Uterus (tissue), 4 donors: ENCODE results near the gene PPP1R2. TPM values are rescaled to one million over a fixed set of nuclear protein-coding genes. Genes with fewer than 3 reads are reported as not detected.

ENCODE experiments used
- DNase-seq, 2 donors: peaks; one replicate each; pipeline ENCODE4 v3.0.0-alpha.2; 2019 to 2020
- H3K27ac ChIP-seq, 2 donors: fragments of 200-600 bp; sonication (generic); 1 replicate in 1 of 2; 2 replicates in 1 of 2; pipeline ENCODE4 v1.5.1; 2016 to 2018
- H3K27me3 ChIP-seq, 2 donors: fragments of 200-600 bp; sonication (generic); one replicate each; pipeline ENCODE4 v1.5.1; 2018 to 2019; ENCODE audit warnings: control low read depth in 1 of 2
- H3K36me3 ChIP-seq, 2 donors: fragments of 200-600 bp; sonication (generic); one replicate each; pipeline ENCODE4 v1.5.1; 2019; ENCODE audit warnings: control low read depth in 1 of 2
- H3K4me1 ChIP-seq, 2 donors: fragments of 200-600 bp; sonication (generic); one replicate each; pipeline ENCODE4 v1.5.1; 2018 to 2019; ENCODE audit warnings: control low read depth in 1 of 2
- H3K4me3 ChIP-seq, 2 donors: fragments of 200-600 bp; sonication (generic); 1 replicate in 1 of 2; 2 replicates in 1 of 2; pipeline ENCODE4 v1.5.1; 2018 to 2019; ENCODE audit warnings: mild to moderate bottlenecking in 1 of 2
- H3K9me3 ChIP-seq, 2 donors: fragments of 200-600 bp; sonication (generic); one replicate each; pipeline ENCODE4 v1.5.1; 2019; ENCODE audit warnings: control low read depth in 1 of 2
- POLR2A ChIP-seq, 2 donors: fragments of 450-650 bp; IDR thresholded peaks; one replicate each; pipeline ENCODE4 v1.6.1; 2016; ENCODE audit warnings: antibody characterized with exemption in 2 of 2, mild to moderate bottlenecking in 1 of 2, moderate library complexity in 1 of 2
- intact Hi-C: fragments of 100-400 bp; cut with DNase I; formaldehyde crosslinking; loops from one replicate; pipeline ENCODE4 v1.15.1; 2023; ENCODE audit warnings: low total_unique reads
- total RNA-seq, 4 donors: library from RNA; depleted of rRNA in 3 of 4; stranded (reverse); fragments of >200 nt in 3 of 4; gene quantifications; one replicate each; pipeline versions ENCODE4 v1.1.0 to v1.2.4, GENCODE V29; 2014 to 2023
- TF ChIP-seq, protein P1 (sequence below), 4 experiments: fragments of 200-600 bp in 2 of 4; fragments of 450-650 bp in 2 of 4; sonication (generic) in 2 of 4; IDR thresholded peaks; one replicate each; pipeline ENCODE4 v1.5.1; 2016 to 2019; ENCODE audit warnings: antibody characterized with exemption in 4 of 4, mild to moderate bottlenecking in 2 of 4, moderate library complexity in 1 of 4
- donor health status: DM: yes; HTN: yes; CAD: no.

Gene PPP1R2
- total RNA-seq, 4 donors from 2014 or later: 48.2 to 248 (median 106) TPM

DNA sequence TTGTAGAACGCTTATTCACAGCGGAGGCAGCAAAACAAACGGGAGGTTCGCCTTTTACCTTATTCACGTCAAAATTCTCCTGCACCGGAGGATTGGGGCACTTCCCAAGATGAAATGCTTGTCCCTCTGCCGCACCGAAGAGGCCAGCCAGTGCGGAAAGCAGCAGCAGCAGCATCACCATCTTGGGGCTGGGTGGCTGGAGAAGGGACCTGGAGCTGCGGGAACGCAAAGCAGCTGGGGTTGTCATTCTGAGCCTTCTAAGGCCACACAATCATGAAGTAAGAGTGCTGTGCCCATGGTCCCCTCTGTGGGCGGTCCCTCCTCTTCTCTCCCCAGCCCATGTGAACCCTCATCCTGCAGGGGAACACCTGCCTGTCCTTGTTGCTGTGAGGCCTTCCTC is 36.2 kb upstream of the PPP1R2 start:
- no peaks in the 10 kb centered on the region for H3K9me3 ChIP-seq
- TF ChIP-seq, protein P1, sequence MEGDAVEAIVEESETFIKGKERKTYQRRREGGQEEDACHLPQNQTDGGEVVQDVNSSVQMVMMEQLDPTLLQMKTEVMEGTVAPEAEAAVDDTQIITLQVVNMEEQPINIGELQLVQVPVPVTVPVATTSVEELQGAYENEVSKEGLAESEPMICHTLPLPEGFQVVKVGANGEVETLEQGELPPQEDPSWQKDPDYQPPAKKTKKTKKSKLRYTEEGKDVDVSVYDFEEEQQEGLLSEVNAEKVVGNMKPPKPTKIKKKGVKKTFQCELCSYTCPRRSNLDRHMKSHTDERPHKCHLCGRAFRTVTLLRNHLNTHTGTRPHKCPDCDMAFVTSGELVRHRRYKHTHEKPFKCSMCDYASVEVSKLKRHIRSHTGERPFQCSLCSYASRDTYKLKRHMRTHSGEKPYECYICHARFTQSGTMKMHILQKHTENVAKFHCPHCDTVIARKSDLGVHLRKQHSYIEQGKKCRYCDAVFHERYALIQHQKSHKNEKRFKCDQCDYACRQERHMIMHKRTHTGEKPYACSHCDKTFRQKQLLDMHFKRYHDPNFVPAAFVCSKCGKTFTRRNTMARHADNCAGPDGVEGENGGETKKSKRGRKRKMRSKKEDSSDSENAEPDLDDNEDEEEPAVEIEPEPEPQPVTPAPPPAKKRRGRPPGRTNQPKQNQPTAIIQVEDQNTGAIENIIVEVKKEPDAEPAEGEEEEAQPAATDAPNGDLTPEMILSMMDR (IDR thresholded peaks at IDR 0.05): no peak
- no peak for TF ChIP-seq POLR2A (IDR thresholded peaks at IDR 0.05)
- H3K4me3 ChIP-seq: no peak overlapping the region
- no peak for DNase-seq
- no peak overlapping the region for H3K27ac ChIP-seq
- H3K36me3 ChIP-seq: no peaks in the 10 kb centered on the region
- intact Hi-C loops: no loop called here
- no peaks in the 10 kb centered on the region for H3K27me3 ChIP-seq
- H3K4me1 ChIP-seq: no peaks in the 10 kb centered on the region

DNA sequence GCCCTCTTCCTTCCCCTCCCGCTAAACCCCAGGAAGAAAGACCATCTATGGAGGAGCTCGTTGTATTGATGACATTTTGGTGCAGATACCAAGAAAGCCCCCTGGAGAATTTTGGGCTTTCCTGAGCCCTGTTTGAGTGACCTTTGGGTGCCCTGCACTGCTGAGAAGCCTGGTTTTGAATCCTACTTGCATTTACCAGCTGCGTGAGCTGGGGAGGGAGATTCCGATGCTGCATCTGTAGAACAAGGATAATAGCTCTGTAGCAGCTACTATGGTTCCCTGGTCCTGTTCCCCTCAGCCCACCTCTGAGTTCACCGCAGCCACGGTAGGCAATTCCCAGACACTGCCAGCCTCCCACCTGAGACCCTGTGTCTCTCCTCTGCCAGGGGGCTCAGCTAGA is 35.4 kb upstream of the PPP1R2 start:
- Histone ChIP-seq H3K27ac (no peak overlapping the region), H3K4me3 (no peak overlapping the region), H3K27me3 (no peaks in the 10 kb centered on the region), H3K9me3 (no peaks in the 10 kb centered on the region), H3K36me3 (no peaks in the 10 kb centered on the region), H3K4me1 (no peaks in the 10 kb centered on the region)
- TF ChIP-seq, protein P1 (IDR thresholded peaks at IDR 0.05): no peak
- TF ChIP-seq POLR2A (IDR thresholded peaks at IDR 0.05): no peak
- no peak for DNase-seq
- intact Hi-C loops: no loop called here

DNA sequence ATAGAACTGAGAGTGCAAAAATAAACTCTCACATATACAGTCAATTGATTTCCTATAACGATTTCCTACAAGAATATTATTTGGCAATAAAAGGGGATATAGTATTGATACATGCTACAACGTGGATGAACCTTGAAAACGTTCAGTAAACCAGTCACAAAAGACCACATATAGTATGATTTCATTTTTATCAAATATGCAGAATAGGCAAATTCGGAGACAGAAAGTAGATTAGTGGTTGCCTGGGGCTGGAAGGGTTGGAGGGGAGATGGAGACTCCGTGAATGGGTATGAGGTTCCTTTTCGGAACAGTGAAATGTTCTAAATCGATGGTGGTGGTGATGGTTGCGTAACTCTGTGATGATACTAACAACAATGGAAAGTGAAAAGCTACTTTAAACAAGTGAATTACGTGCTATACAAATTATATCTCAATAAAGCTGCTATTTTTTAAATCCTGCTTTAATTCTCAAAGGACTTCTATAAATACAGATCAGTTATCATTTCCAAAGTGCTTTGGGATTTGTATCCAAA is 34.6 kb upstream of the PPP1R2 start:
- Histone ChIP-seq H3K4me1 (no peaks in the 10 kb centered on the region), H3K9me3 (no peaks in the 10 kb centered on the region), H3K4me3 (no peak overlapping the region), H3K27me3 (no peaks in the 10 kb centered on the region), H3K36me3 (no peaks in the 10 kb centered on the region), H3K27ac (no peak overlapping the region)
- DNase-seq: no peak
- TF ChIP-seq POLR2A (IDR thresholded peaks at IDR 0.05): no peak
- TF ChIP-seq, protein P1 (IDR thresholded peaks at IDR 0.05): no peak
- intact Hi-C loops: no loop called here

DNA sequence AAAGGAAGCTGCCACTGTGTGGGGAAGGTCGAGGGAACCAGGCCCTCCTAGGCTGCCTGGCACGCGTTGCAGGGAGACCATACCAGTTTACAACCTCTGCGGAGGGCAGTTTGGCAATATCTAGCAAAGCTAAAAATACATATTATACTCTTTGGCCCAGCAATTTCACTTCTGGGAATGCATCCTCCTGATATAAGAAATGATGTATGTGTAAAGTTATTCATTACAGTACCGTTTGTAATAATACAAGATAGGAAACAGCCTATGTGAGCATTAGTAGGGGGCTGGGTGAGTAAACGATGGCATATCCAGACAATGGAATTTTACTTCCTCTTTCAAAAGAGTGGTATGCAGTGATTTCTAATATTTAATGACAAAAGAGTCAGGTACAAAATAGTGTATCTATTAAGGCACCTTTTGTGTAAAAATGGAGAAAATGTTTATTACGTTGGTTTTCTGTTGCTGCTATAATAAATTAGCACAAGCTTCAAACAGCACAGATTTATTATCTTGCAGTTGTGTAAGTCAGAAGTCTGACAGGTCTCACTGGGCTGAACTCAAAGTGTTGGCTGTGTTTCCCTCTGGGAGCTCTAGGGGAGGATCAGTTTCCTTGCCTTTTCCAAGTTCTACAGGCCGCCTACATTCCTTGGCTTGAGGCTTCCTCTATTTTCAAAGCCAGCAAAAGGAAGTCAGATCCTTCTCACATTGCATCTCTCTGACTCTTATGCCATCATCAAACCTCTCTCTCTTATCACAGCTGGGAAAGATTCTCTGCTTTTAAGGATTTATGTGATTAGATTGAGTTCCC is 31.6 kb upstream of the PPP1R2 start:
- DNase-seq: no peak
- Histone ChIP-seq H3K4me3 (no peak overlapping the region), H3K27ac (no peak overlapping the region), H3K36me3 (no peaks in the 10 kb centered on the region), H3K4me1 (no peaks in the 10 kb centered on the region), H3K27me3 (no peaks in the 10 kb centered on the region), H3K9me3 (no peaks in the 10 kb centered on the region)
- intact Hi-C loops: no loop called here
- TF ChIP-seq, protein P1 (IDR thresholded peaks at IDR 0.05): no peak

DNA sequence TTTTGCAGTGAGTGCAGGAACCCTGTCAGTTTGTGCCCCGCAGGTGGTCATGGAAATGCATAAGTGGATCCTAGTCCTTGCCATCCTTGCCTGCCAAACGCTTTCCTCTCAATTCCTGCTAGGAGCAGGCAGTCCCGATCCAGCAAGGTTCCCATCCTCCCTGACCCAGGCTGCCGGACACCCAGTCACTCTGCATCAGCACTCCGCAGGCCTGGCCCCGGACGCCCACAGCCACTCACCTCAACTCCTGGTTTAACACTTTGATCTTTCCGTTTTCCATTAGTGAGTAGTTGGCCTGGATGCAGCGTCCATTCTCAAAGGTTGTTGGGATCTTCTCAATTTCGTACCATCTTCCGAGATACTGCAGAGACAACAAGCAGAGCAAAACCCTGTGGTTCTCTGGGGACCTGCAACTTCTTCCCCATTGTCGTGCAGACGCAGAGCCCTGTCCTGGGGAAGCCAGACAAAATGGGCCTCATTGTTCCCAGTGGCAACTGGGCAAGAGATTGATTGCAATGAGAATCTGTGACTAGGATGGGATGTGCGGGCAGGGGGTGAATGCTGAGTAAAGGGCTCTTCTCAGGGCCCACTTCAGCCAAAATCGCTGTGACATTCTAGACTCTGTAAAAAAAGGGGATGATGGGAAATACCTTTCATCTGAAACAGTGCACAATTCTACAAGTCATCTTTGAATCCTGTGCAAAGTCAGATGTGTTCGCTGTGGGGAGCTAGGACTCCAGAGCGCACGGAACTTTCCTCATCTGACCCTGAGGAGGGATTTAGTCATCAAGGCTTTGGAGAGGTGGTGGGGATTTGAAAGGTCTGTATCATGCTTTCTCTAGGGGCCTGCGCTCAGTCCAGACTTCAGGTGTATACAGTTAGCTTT is 30.7 kb upstream of the PPP1R2 start:
- Histone ChIP-seq H3K27me3 (no peaks in the 10 kb centered on the region), H3K4me3 (no peak overlapping the region), H3K27ac (no peak overlapping the region), H3K36me3 (no peaks in the 10 kb centered on the region), H3K4me1 (no peaks in the 10 kb centered on the region), H3K9me3 (no peaks in the 10 kb centered on the region)
- TF ChIP-seq POLR2A (IDR thresholded peaks at IDR 0.05): no peak
- TF ChIP-seq, protein P1 (IDR thresholded peaks at IDR 0.05): no peak
- intact Hi-C loops: no loop called here
- DNase-seq: no peak
